EL (cell line): Measurements from ENCODE around the gene BATF3.
"Not testable (repeated sequence)": the region's sequence is repeated elsewhere in the genome, so short reads cannot be mapped to it uniquely, and the experiment has no call there.

Source experiments
- DNase-seq: peaks from one replicate; pipeline ENCODE4 v3.0.0-alpha.2; 2016

The BATF3 gene

DNA sequence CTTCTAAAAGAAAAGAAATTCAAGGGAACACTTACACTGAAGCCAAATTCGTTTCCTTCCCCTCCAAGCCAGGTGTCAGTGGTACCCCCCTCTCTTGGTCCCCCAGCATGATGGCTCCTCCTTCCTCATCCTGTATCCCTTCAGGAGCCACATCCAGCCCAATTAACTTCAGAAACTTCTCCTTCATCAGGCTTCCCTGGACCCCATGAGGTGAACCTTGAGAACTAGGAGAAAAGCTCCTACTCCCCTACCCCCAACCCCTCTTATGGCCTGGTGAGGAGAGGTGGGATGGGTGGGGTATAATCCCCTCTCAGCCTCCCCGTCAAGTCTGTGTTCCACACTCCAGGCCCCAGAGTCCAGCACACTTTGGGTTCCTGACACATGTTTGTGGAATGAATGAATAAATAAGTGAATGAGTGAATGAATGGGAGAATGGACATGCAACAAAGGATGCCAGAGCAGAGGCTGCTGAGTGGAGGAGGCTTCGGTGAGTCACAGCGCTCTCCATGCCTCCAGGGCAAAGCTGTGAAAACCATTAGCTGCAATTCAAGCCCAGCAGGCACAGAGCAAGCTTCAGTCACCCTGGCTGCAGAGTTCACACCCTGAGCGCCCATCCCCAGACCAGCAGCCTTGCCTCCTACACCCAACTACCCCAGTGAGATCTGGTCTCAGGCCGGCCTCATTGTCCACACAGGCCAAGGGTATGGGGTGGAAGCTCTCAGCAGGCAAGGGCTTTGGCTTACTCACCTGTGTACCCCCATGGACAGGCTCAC is 43.8 kb downstream of the BATF3 start:
- DNase-seq = peak; percentile 96

DNA sequence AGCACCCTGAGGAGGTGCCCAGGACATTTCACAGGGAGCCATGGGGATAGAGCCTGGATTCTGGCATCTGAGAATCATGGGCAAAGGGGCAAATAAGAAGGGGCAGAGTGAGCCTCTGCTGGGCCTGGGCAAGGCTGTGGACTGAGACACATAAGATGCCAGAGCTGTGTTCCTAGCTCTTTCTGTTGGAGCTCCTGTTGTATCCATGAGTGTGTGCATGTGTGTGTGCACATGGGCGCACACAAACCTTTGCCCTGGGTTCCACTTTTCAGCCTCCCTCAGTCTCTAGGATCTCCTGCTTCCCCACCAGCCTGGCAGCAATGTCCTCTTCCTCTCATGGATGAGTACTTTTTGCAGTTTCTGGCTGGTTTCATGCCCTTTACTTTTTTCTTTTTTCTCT is 47.0 kb downstream of the BATF3 start:
- no peak for DNase-seq

DNA sequence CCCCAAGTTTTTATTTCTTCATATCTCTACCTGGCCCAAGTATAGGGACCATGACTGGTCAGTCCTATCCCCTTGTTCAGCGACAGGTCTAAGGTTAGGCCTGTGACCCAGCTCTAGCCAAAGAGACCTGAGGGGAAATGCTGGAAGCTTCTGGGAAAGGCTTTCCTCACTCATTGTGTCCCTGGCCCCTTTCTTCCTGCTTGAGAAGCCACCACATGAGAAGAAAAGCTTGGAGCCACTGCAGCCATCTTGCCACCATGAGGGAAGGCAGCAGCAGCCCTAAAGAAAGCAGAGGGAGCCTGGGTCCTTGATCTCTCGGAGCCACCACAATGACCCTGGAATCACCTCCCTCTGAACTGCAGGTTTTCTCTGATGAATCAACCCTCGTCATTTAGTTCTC is 47.7 kb downstream of the BATF3 start:
- DNase-seq = no peak

DNA sequence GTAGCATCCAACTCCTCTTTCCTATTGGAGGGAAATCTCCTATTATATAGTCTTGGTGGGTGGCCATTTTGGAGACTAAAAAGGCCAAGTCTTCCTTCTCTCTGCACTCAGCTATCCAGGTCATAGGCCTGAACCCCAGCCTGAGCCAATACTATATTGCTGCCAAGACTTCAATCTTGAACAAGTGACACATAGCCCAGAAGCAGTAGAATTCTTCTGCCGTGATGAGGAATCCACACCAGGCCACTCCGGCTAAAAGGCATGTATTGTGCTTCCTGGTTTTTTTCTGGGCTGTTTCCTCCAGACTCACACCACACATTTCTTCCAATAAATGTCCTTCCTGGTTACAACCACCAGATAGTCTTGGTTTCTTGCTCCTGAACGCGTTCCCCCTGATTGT is 48.1 kb downstream of the BATF3 start:
- DNase-seq = peak; percentile 75

GRCh38 chr1:212650228-212650627 is 49.4 kb downstream of the BATF3 start:
- no peak for DNase-seq

- no peak for DNase-seq
Measured at GRCh38 chr1:212649020-212649419, 50.6 kb downstream of the BATF3 start.

GRCh38 chr1:212648431-212648830 is 51.2 kb downstream of the BATF3 start:
- DNase-seq = no peak

- no peak for DNase-seq
Measured at GRCh38 chr1:212647004-212647403, 52.6 kb downstream of the BATF3 start.

DNA sequence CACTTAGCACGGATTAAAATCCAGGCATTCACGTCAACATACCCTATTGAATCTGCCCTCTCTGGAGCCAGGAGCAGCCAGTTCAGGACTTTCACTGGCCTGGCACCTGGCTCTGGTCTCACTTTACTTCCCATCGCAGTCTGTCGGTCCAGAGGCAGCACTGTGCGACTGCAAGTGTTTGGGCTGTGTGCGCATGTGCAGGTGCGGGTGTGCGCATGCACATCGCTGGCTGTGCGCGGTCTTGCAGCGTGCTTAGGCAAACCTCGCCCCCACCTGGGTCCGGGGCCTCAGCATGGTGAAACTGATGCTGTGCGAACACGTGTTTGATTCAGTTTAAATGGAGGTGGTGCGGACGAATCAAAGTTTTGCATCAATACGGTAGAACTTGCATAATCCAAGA is 53.1 kb downstream of the BATF3 start:
- DNase-seq = no peak

DNA sequence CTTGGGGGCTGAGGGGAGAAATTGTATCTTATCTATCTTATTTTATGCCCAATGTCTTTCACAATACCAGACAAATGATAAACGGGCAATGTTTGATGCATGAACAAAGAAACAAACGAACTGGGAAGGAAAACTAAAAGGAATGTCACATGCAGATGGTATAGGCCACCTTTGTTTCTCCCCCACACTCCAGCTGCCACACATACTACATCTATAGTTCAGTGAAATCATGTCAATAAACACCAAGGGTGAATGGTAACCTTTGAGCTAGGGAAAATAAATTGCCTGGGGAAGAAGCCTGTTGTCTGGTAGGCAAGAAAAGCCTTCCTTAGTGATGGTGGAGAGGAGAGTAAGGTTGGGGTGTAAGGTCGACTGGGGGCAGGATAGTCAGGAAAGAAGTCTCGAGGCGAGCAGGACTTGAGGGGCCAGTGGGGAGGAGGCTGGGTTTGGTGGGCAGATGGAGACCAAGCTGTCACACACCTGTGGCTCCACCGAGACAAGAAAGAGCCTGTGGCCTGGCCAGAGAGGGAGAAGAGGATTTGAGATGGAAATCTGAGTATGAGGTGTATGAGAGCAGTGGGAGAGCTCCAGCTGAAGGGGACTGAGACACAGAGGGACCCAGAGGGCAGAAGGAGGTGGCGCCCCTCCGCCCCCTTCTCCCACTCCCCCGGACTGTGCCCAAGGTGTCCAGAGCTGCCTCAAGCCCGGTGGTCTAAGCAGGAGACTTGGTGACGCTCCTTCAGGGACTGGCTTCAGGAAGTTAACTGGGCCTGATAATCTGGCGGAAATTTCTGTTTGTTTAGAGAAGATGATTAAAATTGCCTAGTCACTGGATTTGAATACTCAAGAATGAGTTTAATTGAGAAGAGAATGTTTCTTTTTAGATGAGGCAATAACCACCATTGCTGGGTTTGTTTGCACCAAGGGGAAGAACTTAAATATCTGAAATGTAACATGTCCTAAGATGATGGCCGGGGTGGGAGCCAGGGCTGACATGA is 53.8 kb downstream of the BATF3 start:
- no peak for DNase-seq

DNA sequence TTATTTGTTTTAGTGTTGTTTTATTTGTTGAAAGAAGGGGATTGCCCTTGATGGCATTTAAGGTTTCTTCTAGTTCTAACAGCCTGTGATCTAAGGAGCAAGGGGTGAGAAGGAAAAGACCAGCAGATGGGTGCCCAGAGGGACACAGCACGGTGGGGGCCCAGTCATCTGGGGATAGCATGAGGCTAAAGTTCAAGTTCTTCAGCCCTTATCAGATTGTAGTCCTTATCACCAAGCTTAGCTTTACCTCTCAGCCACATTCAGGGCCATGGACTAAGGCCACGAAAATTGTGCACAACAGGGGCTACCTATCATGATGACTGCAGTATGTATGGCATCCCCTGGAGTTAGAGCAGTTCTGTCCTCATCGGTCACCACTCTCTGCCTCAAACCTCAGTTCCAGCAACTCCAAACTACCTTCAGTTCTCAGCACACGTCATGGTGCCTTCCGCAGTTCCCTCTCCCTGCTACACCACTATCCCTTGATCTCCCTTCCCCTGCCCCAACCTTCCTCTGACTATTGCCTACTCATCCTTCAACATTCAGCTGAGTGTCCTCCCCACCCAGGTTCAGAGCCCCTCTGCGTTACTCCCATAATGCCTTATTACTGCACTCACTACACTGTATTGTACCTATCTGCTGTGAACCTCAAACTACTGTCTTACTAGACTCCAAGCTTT is 54.6 kb downstream of the BATF3 start:
- no peak for DNase-seq

DNA sequence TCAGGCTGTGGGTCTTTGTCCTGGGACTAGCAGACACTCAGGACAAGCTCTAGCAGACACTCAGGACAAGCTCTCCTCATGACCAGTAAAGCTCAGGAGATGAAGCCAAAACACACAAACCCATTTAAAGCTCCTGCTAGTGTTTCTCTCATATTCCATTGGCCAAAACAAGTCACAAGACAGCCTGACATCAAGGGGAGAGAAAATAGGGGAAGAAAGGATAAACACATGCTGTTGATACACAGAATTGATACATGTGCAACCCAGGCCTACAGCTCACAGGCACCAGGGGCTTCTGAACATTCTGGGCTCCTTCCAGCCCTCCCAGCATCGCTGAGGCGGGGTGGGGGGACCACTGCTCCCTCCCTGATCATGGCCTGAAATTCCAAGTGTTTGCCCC is 55.8 kb downstream of the BATF3 start:
- DNase-seq = no peak

DNA sequence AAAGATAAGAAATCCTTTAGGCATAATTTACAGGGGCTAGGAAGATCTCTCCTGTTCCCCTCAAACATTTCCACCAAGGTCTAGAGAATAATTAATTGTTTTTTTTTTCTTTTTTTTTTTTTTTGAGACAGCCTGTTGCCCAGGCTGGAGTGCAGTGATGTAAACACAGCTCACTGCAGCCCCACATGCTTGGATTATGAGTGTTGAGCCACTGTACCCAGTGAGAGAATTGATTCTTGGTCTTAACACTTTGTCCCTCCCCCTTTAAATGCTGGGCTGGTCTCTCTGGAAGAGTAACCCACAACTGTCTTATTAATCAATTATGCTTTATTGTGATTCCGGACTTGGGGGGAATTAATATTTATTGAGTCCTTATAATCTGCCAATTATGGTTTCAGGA is 57.7 kb downstream of the BATF3 start:
- no peak for DNase-seq

DNA sequence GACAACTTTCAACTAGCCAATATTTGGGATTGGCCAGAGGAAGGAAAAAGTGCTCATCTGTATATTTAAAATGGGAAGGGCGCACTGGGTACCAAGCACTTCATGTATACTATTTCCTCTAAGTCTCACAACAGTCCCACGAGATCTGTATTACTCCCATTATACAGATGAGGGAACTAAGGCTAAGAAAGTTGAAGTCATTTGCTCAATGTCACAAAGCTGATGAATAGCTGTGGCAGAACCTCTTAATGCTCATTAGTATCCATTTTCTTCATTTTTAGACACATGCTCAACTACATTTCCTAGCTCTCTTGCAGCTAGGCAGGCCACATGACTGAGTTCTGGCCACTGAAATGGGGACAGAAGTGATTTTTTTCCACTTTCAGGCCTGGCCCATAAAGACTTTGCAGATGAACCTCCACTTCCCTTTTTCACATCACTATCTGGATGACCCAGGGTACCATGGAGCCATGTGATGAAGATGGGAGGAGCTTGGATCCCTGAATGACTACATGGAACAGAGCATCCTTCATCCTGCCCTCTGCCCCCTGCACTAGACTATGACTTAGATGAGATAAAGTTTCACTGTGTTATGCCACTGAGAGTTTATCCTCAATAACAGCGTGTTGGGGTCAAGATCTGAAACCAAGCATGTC is 59.3 kb downstream of the BATF3 start:
- DNase-seq = no peak

DNA sequence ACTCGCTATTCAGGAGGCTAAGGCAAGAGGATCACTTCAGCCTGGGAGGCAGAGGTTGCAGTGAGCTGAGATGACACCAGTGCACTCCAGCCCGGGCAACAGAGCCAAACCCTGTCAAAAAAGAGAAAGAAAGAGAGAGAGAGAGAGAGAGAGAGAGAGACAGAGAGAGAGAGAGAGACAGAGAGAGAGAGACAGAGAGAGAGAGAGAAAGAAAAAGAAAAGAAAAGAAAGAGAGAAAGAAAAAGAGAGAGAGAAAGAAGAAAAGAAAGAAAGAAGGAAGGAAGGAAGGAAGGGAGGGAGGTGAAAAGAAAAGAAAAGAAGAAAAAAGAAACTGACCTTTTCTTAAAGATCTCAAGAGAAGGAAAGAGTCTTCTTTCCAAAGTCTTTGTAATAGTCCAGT is 60.1 kb downstream of the BATF3 start:
- not testable (repeated sequence) for DNase-seq

- peak; percentile 62 for DNase-seq
Measured at GRCh38 chr1:212638492-212639151, 61.0 kb downstream of the BATF3 start.

DNA sequence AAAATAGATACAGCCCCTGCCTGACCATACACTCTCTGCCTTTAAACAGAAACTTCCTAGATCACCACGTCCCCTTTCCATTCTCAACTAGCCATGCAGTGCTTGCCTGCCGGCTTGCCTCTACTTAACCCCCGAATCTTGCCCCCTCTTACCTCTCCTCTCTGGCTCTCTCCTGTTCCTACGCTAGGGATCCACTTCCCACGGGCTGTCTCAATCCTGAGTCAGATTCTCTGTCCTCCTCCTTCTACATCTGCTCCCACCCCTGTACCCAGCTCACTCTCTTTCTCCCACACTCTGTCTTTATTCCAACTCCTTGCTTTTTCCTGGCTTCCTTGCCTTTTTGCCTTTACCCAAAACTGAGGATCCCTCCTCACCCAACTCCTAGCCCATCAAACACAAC is 61.7 kb downstream of the BATF3 start:
- peak; percentile 35 for DNase-seq
